Measurements from ENCODE around the gene OR2C1.

DNA sequence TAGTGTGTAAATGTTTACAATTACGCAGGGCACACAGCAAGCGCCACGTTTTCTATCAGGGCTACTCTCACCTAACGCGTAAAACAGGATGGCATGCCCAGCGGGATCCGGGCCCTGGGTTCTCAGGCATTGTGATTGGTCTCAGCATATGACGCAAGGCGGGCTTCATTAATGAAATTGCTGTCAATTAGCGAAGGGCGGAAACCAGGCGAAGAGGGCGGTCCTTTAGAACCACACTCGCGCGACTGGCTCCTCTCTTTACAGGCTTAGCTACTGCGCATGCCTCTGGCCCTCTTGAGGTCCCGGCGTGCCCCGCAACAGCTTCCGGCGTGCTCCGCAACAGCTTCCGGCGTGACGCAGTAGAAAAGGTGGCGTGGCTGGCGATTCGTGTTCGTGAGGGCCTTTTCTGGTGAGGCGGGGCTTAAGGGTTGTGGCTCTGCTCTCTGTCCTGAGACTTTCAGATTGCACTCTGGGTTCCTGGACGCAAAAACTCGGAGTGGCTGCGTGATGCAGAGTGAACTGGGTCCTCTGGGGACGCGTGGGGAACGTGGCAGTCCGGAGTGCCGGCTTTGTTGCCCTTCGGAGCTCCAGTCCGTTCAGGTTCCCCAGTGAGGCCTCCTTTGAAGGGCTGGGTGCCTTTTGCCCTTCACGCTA, 9.2 kb downstream of the OR2C1 start:
- TF ChIP-seq, protein P1, sequence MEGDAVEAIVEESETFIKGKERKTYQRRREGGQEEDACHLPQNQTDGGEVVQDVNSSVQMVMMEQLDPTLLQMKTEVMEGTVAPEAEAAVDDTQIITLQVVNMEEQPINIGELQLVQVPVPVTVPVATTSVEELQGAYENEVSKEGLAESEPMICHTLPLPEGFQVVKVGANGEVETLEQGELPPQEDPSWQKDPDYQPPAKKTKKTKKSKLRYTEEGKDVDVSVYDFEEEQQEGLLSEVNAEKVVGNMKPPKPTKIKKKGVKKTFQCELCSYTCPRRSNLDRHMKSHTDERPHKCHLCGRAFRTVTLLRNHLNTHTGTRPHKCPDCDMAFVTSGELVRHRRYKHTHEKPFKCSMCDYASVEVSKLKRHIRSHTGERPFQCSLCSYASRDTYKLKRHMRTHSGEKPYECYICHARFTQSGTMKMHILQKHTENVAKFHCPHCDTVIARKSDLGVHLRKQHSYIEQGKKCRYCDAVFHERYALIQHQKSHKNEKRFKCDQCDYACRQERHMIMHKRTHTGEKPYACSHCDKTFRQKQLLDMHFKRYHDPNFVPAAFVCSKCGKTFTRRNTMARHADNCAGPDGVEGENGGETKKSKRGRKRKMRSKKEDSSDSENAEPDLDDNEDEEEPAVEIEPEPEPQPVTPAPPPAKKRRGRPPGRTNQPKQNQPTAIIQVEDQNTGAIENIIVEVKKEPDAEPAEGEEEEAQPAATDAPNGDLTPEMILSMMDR (IDR thresholded peaks at IDR 0.05), result no peak
- no peak for TF ChIP-seq POLR2A (IDR thresholded peaks at IDR 0.05)
